ENCODE measurements around the gene LRMDA.

LRMDA gene

DNA sequence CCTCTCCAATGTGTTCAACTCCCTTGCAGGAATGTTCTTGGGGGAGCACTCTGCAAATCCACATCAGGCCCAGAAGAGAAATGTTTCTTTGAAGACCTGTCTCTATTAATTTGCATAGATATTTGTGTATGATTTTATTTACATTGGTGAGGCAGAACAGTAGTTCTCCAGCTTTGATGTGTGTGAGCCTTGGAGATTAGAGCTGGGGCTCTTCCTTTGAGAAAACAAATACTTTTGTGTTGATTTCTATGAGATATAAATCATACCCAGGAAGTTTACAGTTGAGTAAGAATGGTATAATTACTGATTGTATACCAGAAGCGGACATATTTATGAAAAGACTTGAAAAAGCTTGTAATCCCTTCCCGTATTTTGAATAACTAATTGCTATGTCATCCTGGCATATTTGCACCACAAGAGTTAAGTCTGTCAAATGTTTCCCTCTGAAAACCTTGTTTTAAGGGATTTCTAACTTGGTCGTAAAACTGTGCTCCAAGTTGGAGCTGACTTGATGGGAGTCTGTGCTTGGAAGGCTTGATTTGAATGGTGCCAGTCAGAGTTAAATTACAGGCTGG, 468.5 kb downstream of the LRMDA start:
- H3K9me3 ChIP-seq (ENCODE audit: control insufficient read depth, low read length) = no peaks in the 10 kb centered on the region
- no peak overlapping the region for H3K27ac ChIP-seq
- H3K4me1 ChIP-seq = no peaks in the 10 kb centered on the region
- H3K79me2 ChIP-seq = no peaks in the 10 kb centered on the region
- no peak for TF ChIP-seq CTCF (IDR thresholded peaks at IDR 0.05)
- H3K36me3 ChIP-seq (ENCODE audit: control insufficient read depth, insufficient read depth, low read length) = no peaks in the 10 kb centered on the region
- H3K9ac ChIP-seq = no peak overlapping the region
- H3K4me2 ChIP-seq (ENCODE audit: low read length) = no peak overlapping the region
- H3K27me3 ChIP-seq (ENCODE audit: control insufficient read depth, insufficient read depth, low read length) = no peaks in the 10 kb centered on the region
- no peak overlapping the region for H2AFZ ChIP-seq
- H3K4me3 ChIP-seq (ENCODE audit: low read depth, low read length) = no peak overlapping the region

- Histone ChIP-seq H3K36me3 (ENCODE audit: control insufficient read depth, insufficient read depth, low read length) (no peaks in the 10 kb centered on the region), H3K27me3 (ENCODE audit: control insufficient read depth, insufficient read depth, low read length) (no peaks in the 10 kb centered on the region), H3K9me3 (ENCODE audit: control insufficient read depth, low read length) (no peaks in the 10 kb centered on the region), H3K4me2 (ENCODE audit: low read length) (no peak overlapping the region), H3K27ac (no peak overlapping the region), H3K9ac (no peak overlapping the region), H2AFZ (no peak overlapping the region), H3K4me3 (ENCODE audit: low read depth, low read length) (no peak overlapping the region), H3K79me2 (no peaks in the 10 kb centered on the region), H3K4me1 (no peaks in the 10 kb centered on the region)
- TF ChIP-seq CTCF (IDR thresholded peaks at IDR 0.05) = no peak
Measured at GRCh38 chr10:75902816-75903215, 471.4 kb downstream of the LRMDA start.

DNA sequence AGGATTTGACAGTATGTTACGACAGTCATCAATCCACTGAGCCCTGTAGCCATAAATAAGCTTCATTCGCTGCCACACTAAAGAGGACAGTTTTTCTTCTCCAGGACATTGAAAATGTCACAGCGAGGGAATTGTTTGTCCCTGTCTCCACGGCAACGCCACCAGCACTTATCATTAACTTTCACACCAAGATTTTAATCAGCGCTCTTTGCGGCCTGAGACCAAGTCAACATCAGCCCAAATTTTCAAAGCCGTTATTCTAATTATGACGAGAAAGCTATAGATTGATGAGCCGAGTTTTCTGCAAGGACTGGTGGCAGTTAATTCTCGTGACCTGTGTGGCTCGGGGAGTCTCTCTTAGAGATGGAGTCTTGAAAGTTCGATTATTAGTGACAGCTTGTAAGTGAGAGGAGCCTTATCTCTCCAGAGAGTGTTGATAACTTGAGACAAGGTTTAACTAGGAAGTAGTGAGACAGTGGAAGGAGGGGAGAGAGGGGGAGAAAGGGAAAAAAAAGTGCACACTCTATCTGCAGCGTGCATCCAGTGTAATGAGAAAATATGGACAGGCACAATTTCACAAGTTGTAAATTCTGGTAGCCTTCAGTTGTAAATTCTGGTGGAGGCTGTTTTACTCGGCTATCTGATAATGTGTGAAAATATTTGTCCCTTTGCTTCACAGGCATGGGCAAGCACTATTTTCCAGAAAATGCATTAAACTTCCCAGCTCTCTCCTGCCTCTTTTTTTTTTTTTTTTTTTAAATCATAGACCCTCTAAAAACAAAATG, 473.3 kb downstream of the LRMDA start:
- TF ChIP-seq CTCF (IDR thresholded peaks at IDR 0.05) = no peak
- Histone ChIP-seq H3K9ac (no peak overlapping the region), H3K4me3 (ENCODE audit: low read depth, low read length) (no peak overlapping the region), H3K27me3 (ENCODE audit: control insufficient read depth, insufficient read depth, low read length) (no peaks in the 10 kb centered on the region), H3K36me3 (ENCODE audit: control insufficient read depth, insufficient read depth, low read length) (no peaks in the 10 kb centered on the region), H3K4me1 (no peaks in the 10 kb centered on the region), H3K4me2 (ENCODE audit: low read length) (peak overlapping the region; percentile 22), H2AFZ (peak overlapping the region; percentile 19), H3K79me2 (no peaks in the 10 kb centered on the region), H3K27ac (no peak overlapping the region), H3K9me3 (ENCODE audit: control insufficient read depth, low read length) (no peaks in the 10 kb centered on the region)

GRCh38 chr10:75905490-75905889, 474.1 kb downstream of the LRMDA start:
- TF ChIP-seq CTCF (IDR thresholded peaks at IDR 0.05) = no peak

GRCh38 chr10:75910032-75910431, 478.6 kb downstream of the LRMDA start:
- no peaks in the 10 kb centered on the region for H3K36me3 ChIP-seq (ENCODE audit: control insufficient read depth, insufficient read depth, low read length)
- no peaks in the 10 kb centered on the region for H3K79me2 ChIP-seq
- H3K4me3 ChIP-seq (ENCODE audit: low read depth, low read length) = no peak overlapping the region
- H3K4me1 ChIP-seq = no peaks in the 10 kb centered on the region
- peak; percentile 28 for TF ChIP-seq CTCF (IDR thresholded peaks at IDR 0.05)
- H3K9ac ChIP-seq = no peak overlapping the region
- no peak overlapping the region for H2AFZ ChIP-seq
- H3K9me3 ChIP-seq (ENCODE audit: control insufficient read depth, low read length) = no peaks in the 10 kb centered on the region
- H3K4me2 ChIP-seq (ENCODE audit: low read length) = no peak overlapping the region
- no peak overlapping the region for H3K27ac ChIP-seq
- H3K27me3 ChIP-seq (ENCODE audit: control insufficient read depth, insufficient read depth, low read length) = no peaks in the 10 kb centered on the region

More at GRCh38 chr10:75905490-75905889, 474.1 kb downstream of the LRMDA start:
- no peak overlapping the region for H2AFZ ChIP-seq
- no peaks in the 10 kb centered on the region for H3K4me1 ChIP-seq
- H3K9ac ChIP-seq = no peak overlapping the region
- H3K79me2 ChIP-seq = no peaks in the 10 kb centered on the region
- H3K36me3 ChIP-seq (ENCODE audit: control insufficient read depth, insufficient read depth, low read length) = no peaks in the 10 kb centered on the region
- H3K4me2 ChIP-seq (ENCODE audit: low read length) = no peak overlapping the region
- no peaks in the 10 kb centered on the region for H3K9me3 ChIP-seq (ENCODE audit: control insufficient read depth, low read length)
- H3K27ac ChIP-seq = no peak overlapping the region
- no peak overlapping the region for H3K4me3 ChIP-seq (ENCODE audit: low read depth, low read length)
- no peaks in the 10 kb centered on the region for H3K27me3 ChIP-seq (ENCODE audit: control insufficient read depth, insufficient read depth, low read length)

All from parathyroid adenoma (tissue), 2 donors.